Bronchial epithelial cell (primary cell): ENCODE measurements around the gene IL37. TPM values are rescaled to one million over a fixed set of nuclear protein-coding genes. Genes with fewer than 3 reads are reported as not detected.

Experiments
- DNase-seq: peaks from one replicate; pipeline ENCODE4 v3.0.0-alpha.2; 2010; ENCODE audit warnings: low read depth
- FAIRE-seq: peaks from 2 replicates; lab custom pipeline; 2011; peaks lifted over from hg19 to GRCh38; lab: Jason Lieb, UNC
- H3K27me3 ChIP-seq: 2 replicates; pipeline ENCODE4 v1.5.1; 2011; ENCODE audit warnings: low read length; ENCODE audit not compliant: control insufficient read depth, insufficient read depth
- H3K36me3 ChIP-seq: 2 replicates; pipeline ENCODE4 v1.5.1; 2011; ENCODE audit warnings: low read length; ENCODE audit not compliant: control insufficient read depth, insufficient read depth
- H3K4me3 ChIP-seq: 2 replicates; pipeline ENCODE4 v1.5.1; 2011; ENCODE audit warnings: mild to moderate bottlenecking, low read depth, low read length, control low read depth
- total RNA-seq: library from RNA; depleted of rRNA; stranded (reverse); fragments of >200 nt; gene quantifications from 2 replicates; pipeline ENCODE4 v1.2.1, GENCODE V29; 2014
- TF ChIP-seq, protein P1 (sequence below): IDR thresholded peaks from 2 replicates; pipeline ENCODE4 v1.5.1; 2011; ENCODE audit warnings: mild to moderate bottlenecking, moderate library complexity, low read length, control low read depth, inconsistent platforms; ENCODE audit not compliant: insufficient read depth, severe bottlenecking

Gene IL37
- total RNA-seq, 1 donor from 2014 or later: not detected

DNA sequence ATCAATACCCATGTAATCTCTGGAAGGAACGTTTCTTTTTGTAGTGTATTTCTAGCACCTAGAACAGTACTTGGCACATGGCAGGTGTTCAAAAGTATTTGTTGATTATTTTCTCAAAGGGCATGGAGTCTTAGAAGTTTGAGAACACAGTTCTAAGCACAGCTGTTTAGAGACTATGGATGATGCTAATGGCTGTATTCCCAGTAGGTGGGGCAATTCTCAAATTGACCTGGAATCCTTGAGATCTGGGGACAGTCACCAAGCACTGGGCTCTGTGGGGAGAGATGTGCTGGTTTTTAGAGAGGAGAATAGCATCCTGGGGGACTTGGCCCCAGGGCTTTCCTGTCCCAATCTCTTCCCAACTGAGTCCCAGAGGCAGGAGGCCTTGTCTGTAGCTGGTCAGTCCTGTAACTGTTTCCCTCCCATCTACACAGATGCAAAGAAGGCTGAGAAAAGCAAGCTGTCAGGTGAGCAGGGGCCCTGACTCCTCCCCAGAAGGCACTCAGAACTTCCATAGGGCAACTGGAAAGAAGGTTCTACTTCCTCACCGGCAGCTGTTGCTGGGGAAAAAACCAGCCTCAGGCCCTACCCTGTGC lies 49.4 kb downstream of the IL37 start:
- H3K36me3 ChIP-seq: no peaks in the 10 kb centered on the region
- DNase-seq (no peak), FAIRE-seq (no peak)
- no peak overlapping the region for H3K4me3 ChIP-seq
- H3K27me3 ChIP-seq: no peaks in the 10 kb centered on the region
- TF ChIP-seq, protein P1, sequence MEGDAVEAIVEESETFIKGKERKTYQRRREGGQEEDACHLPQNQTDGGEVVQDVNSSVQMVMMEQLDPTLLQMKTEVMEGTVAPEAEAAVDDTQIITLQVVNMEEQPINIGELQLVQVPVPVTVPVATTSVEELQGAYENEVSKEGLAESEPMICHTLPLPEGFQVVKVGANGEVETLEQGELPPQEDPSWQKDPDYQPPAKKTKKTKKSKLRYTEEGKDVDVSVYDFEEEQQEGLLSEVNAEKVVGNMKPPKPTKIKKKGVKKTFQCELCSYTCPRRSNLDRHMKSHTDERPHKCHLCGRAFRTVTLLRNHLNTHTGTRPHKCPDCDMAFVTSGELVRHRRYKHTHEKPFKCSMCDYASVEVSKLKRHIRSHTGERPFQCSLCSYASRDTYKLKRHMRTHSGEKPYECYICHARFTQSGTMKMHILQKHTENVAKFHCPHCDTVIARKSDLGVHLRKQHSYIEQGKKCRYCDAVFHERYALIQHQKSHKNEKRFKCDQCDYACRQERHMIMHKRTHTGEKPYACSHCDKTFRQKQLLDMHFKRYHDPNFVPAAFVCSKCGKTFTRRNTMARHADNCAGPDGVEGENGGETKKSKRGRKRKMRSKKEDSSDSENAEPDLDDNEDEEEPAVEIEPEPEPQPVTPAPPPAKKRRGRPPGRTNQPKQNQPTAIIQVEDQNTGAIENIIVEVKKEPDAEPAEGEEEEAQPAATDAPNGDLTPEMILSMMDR: peak; percentile 29

DNA sequence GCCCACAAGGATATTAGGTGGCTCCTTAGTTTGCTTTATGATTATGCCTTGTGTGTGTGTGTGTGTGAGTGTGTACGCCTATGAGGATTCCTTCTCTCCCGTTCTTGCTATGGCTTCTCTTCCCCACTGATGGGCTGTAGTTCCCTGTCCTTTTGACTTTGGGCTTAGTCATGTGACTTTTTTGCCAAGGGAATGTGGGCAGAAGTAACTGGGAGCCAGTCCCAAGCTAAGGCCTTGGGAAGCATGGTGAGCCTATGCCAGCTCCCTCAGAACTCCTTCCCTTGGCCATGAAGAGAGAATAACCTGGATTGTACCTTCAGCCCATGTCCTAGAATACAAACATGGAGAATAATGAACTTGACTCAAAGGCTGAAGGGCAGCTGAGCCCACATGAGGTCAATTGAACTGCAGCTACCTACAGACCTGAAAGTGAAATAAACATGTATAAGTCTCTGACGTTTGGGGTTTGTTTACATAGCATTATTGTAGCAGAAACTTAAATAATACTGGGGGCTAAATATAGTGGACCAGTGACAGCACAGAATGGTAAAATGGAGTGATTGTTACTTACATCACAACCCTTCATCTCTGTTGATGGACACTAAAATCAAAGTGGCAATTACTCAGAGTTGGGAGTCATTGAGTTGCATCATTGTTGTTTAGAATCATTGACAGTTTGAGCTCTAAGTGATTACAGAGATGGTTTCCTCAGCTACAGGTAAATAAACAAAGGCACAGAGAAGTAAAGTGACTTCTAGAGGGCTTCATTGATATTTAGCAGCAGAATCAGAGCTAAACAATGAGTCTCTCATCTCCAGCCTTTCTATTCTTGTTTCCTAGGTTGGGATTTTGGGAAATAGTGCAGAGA lies 51.6 kb downstream of the IL37 start:
- peak; percentile 85 for DNase-seq
- H3K27me3 ChIP-seq: no peaks in the 10 kb centered on the region
- H3K4me3 ChIP-seq: no peak overlapping the region
- no peaks in the 10 kb centered on the region for H3K36me3 ChIP-seq
- TF ChIP-seq, protein P1: no peak
- no peak for FAIRE-seq

DNA sequence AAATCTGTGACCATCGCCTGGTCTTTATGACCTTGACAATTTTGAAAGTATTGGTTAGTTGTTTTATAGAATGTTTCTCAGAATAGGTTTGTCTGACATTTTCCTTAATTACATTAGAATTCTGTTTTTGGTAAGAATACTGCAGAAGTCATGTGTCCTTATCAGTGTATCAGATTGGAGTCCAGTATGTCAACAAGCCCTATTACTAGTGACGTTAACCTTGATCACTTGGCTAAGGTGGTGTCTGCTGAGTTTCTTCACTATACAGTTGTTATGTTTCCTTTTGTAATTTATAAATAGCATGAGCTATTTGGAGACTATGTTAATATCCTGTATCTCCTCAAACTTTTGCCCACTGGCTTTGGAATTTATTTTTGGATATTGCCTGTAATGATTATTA lies 56.1 kb downstream of the IL37 start:
- FAIRE-seq (no peak), DNase-seq (no peak)
- Histone ChIP-seq H3K4me3 (no peak overlapping the region), H3K27me3 (no peaks in the 10 kb centered on the region), H3K36me3 (no peaks in the 10 kb centered on the region)
- TF ChIP-seq, protein P1: no peak

Other genes starting within 250 kb of the IL37 start
- not detected in 2 replicates for gene NT5DC4, start 190.1 kb upstream of the IL37 start, total RNA-seq
- 0.13 and 0.26 TPM in 2 replicates for gene CKAP2L, start 146.6 kb upstream of the IL37 start, total RNA-seq
- 53.5 and 82.7 TPM in 2 replicates for gene IL1A, start 126.7 kb upstream of the IL37 start, total RNA-seq
- 22.6 and 41.0 TPM in 2 replicates for gene IL1B, start 74.4 kb upstream of the IL37 start, total RNA-seq
- 0.51 TPM in 1 of 2 replicates, not detected in the other for gene IL36G, start 66.8 kb downstream of the IL37 start, total RNA-seq
- gene IL36A, start 94.3 kb downstream of the IL37 start, total RNA-seq: 6.3 and 11.5 TPM in 2 replicates
- 0.13 TPM in 1 of 2 replicates, not detected in the other for gene IL36B, start 141.7 kb downstream of the IL37 start, total RNA-seq
- gene IL36RN, start 148.0 kb downstream of the IL37 start, total RNA-seq: 1.1 and 1.9 TPM in 2 replicates
- not detected in 2 replicates for gene IL1F10, start 156.8 kb downstream of the IL37 start, total RNA-seq
- gene IL1RN, start 216.4 kb downstream of the IL37 start, total RNA-seq: 71.9 and 113 TPM in 2 replicates